ENCODE measurements around the gene DELE1. TPM values are rescaled to one million over a fixed set of nuclear protein-coding genes. Genes with fewer than 3 reads are reported as not detected.
A peak's percentile ranks its signal among the peaks of the same experiment; 100 is the strongest.

DELE1 gene
- total RNA-seq, 1 experiment from 2014 or later, result 35.1 TPM

DNA sequence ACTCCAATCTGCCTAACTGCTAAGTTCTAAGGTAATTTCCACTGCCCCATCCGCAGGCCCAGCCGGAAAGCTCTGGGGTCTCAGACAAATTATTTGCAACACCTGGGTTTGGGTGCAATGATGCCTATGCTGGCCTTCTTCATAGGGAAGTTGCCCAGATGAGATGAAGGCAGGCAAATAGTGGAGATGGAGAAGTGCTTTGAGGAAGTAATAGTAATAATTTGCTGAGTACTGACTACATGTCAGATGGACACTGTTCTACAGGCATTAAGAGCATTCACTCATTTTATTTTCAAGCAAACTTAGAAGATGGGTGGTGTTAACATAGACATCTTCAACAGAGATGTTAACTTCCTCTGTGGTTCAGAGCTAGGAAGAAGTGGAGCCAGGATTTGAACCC is 30.5 kb downstream of the DELE1 start:
- CTCF ChIA-PET, result interaction anchor here (0.6 kb wide), 1 partner anchor 67 kb away, joined by 4 read pairs; no protein-coding TSS in a partner anchor
- DNase-seq (ENCODE audit: low spot score), result no peak
- H3K4me1 ChIP-seq (ENCODE audit: insufficient read depth, low read length, poor library complexity, severe bottlenecking), result peaks cover 11% of the 10 kb centered on the region
- no peak overlapping the region for H3K4me3 ChIP-seq (ENCODE audit: low read depth, low read length, poor library complexity, severe bottlenecking)
- BruUV-seq (replicated peaks), result no TSS peak
- no peaks in the 10 kb centered on the region for H3K36me3 ChIP-seq (ENCODE audit: insufficient read depth, low read length, poor library complexity, severe bottlenecking)
- H3K27ac ChIP-seq (ENCODE audit: low read depth, low read length, poor library complexity, severe bottlenecking), result no peak overlapping the region
- H3K9me3 ChIP-seq (ENCODE audit: low read depth, low read length, poor library complexity, severe bottlenecking), result no peaks in the 10 kb centered on the region
- POLR2A ChIA-PET (ENCODE audit: low non-redundant PET), result no interaction called here
- TF ChIP-seq, protein P1, sequence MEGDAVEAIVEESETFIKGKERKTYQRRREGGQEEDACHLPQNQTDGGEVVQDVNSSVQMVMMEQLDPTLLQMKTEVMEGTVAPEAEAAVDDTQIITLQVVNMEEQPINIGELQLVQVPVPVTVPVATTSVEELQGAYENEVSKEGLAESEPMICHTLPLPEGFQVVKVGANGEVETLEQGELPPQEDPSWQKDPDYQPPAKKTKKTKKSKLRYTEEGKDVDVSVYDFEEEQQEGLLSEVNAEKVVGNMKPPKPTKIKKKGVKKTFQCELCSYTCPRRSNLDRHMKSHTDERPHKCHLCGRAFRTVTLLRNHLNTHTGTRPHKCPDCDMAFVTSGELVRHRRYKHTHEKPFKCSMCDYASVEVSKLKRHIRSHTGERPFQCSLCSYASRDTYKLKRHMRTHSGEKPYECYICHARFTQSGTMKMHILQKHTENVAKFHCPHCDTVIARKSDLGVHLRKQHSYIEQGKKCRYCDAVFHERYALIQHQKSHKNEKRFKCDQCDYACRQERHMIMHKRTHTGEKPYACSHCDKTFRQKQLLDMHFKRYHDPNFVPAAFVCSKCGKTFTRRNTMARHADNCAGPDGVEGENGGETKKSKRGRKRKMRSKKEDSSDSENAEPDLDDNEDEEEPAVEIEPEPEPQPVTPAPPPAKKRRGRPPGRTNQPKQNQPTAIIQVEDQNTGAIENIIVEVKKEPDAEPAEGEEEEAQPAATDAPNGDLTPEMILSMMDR (conservative IDR thresholded peaks at IDR 0.05; ENCODE audit: low read depth, low read length), result no peak
- TF ChIP-seq EZH2 (IDR thresholded peaks at IDR 0.05; ENCODE audit: borderline replicate concordance, low read depth, low read length, poor library complexity, severe bottlenecking), result no peak
- no peaks in the 10 kb centered on the region for H3K27me3 ChIP-seq (replicated peaks; ENCODE audit: insufficient read depth, low read depth, low read length, poor library complexity)
- intact Hi-C loops (cut with micrococcal nuclease; ENCODE audit: unreplicated experiment), result no loop called here

DNA sequence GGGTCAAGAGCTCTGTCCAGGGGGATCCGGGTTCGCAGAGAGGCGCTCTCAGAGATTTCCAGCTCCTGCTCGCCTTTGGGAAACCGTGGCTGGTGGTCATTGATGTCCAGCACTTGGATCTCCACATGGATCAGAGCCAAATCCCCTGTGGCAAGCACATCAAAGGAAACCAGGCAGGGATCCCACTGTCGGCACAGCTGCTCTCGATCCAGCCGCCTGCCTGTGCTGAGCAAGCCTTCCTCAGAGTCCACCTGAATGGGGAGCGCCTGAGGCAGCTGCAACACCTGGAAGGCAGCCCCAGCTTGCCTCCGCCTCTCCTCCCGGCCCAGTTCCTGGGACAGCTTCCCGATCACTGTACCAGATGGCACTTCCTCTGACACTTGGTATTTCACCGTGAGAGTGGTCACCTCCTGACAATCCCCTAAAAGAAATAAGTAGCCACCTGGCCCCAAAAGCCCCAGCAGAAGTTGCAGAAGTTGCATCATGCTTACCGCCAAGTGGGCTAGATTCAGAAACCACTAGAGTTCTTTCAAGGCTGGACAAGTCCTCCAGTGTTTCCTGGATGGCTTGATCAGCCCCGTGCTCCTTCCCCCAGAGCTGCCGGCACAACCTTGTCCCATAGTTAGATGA is 33.8 kb downstream of the DELE1 start:
- Histone ChIP-seq H3K9me3 (ENCODE audit: low read depth, low read length, poor library complexity, severe bottlenecking) (no peaks in the 10 kb centered on the region), H3K4me1 (ENCODE audit: insufficient read depth, low read length, poor library complexity, severe bottlenecking) (peaks cover 18% of the 10 kb centered on the region), H3K27ac (ENCODE audit: low read depth, low read length, poor library complexity, severe bottlenecking) (no peak overlapping the region), H3K27me3 (replicated peaks; ENCODE audit: insufficient read depth, low read depth, low read length, poor library complexity) (no peaks in the 10 kb centered on the region), H3K36me3 (ENCODE audit: insufficient read depth, low read length, poor library complexity, severe bottlenecking) (no peaks in the 10 kb centered on the region), H3K4me3 (ENCODE audit: low read depth, low read length, poor library complexity, severe bottlenecking) (no peak overlapping the region)
- ChIA-PET CTCF (interaction anchor here (0.9 kb wide), 1 partner anchor 266 kb away, joined by 3 read pairs; no protein-coding TSS in a partner anchor), POLR2A (ENCODE audit: low non-redundant PET) (interaction anchor here (0.7 kb wide), 1 partner anchor 236 kb away, joined by 3 read pairs; no protein-coding TSS in a partner anchor)
- TF ChIP-seq, protein P1 (conservative IDR thresholded peaks at IDR 0.05; ENCODE audit: low read depth, low read length), result no peak
- TF ChIP-seq EZH2 (IDR thresholded peaks at IDR 0.05; ENCODE audit: borderline replicate concordance, low read depth, low read length, poor library complexity, severe bottlenecking), result no peak
- intact Hi-C loops (cut with micrococcal nuclease; ENCODE audit: unreplicated experiment), result no loop called here
- no peak for DNase-seq (ENCODE audit: low spot score)
- no TSS peak for BruUV-seq (replicated peaks)

DNA sequence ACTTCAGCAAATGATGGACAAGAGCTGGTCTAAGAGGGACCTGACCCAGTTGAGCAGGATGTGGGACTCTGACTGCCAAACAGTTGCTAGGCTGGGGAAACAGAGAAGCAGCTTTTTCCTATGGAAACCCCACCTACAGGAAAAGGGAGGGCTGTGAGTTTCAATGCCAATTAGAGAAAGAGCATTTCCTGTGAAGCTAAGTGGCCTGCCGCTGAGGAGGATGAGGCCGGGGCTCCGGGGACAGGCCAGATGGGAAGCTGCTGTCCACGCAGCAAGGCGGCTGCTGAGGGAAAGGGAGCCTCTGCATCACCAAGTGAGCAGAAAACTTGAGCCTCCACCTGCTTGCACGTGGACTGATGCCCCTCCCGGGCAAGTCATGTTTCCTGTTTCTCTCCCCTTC is 34.4 kb downstream of the DELE1 start, which contains the start of gene PCDH12:
Gene PCDH12, minus strand, starts transcription at position 90 of the 400 bp plus-strand sequence. CDS start 351 bp downstream, outside the sequence.
- DNase-seq (ENCODE audit: low spot score), result peak; percentile 70
- Histone ChIP-seq H3K9me3 (ENCODE audit: low read depth, low read length, poor library complexity, severe bottlenecking) (no peaks in the 10 kb centered on the region), H3K27me3 (replicated peaks; ENCODE audit: insufficient read depth, low read depth, low read length, poor library complexity) (no peaks in the 10 kb centered on the region), H3K36me3 (ENCODE audit: insufficient read depth, low read length, poor library complexity, severe bottlenecking) (no peaks in the 10 kb centered on the region), H3K4me3 (ENCODE audit: low read depth, low read length, poor library complexity, severe bottlenecking) (no peak within 1 kb of the TSS), H3K4me1 (ENCODE audit: insufficient read depth, low read length, poor library complexity, severe bottlenecking) (peaks cover 18% of the 10 kb centered on the region), H3K27ac (ENCODE audit: low read depth, low read length, poor library complexity, severe bottlenecking) (no peak within 1 kb of the TSS)
- TF ChIP-seq, protein P1 (conservative IDR thresholded peaks at IDR 0.05; ENCODE audit: low read depth, low read length), result no peak
- no peak for TF ChIP-seq EZH2 (IDR thresholded peaks at IDR 0.05; ENCODE audit: borderline replicate concordance, low read depth, low read length, poor library complexity, severe bottlenecking)
- ChIA-PET CTCF (interaction anchor here (0.9 kb wide), 1 partner anchor 266 kb away, joined by 3 read pairs; no protein-coding TSS in a partner anchor), POLR2A (ENCODE audit: low non-redundant PET) (no interaction called here)
- BruUV-seq (replicated peaks), result no TSS peak
- intact Hi-C loops (cut with micrococcal nuclease; ENCODE audit: unreplicated experiment), result no loop called here
